Measurements from ENCODE around the gene ASB1.

Gene ASB1, protein sequence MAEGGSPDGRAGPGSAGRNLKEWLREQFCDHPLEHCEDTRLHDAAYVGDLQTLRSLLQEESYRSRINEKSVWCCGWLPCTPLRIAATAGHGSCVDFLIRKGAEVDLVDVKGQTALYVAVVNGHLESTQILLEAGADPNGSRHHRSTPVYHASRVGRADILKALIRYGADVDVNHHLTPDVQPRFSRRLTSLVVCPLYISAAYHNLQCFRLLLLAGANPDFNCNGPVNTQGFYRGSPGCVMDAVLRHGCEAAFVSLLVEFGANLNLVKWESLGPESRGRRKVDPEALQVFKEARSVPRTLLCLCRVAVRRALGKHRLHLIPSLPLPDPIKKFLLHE

DNA sequence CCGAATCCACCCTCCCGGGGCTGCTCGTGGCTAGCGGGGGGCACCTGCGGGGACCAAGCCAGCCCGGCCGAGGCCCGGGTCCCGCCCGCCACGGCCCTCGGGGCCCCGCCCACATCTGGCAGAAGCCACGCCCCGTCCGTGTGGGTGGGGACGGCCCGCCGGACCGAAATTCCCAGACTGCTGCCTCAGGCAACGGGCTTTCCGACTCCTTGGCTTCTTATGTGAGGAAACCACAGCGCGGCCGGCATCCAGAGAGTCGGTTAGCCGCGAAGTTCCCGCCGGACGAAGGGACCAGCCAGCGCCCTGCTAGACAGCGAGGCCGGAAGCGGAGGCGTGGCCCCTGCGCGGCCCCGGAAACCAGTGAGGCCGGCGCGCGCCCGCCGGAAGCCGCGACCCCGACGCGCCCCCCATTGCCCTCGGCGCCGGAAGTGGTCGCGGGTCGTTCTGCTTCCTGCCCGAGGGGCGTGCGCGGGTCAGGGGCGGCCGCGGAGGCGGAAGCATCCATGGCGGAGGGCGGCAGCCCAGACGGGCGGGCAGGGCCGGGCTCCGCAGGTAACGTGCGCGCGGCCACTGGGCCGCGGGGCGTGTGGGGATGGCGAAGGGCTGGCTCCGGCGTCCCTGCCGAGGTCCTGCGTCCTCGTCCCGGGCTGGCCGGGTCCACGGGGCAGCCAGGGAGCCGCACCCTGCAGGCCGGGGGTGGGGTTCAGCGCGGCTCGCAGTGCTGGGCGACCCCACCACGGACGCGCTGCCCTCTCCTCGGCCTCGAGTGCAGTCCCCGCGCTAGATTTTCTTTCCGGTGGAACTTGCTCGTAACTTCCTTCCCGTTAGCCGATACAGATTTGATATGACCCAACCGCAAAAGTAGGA lies at the start of gene ASB1:
ASB1 (plus strand) TSS at position 360 of the 867 bp plus-strand sequence; CDS start at position 504, 144 bp downstream.
- DNase-seq = peak; percentile 35 to 49

- DNase-seq = no peak
These were observed 48.3 kb upstream of the ASB1 start for GRCh38 chr2:238378230-238379095.

- DNase-seq = peak; percentile 6 to 17
These were observed 47.5 kb upstream of the ASB1 start for GRCh38 chr2:238379096-238379810.

- no peak for DNase-seq
These were observed 46.4 kb upstream of the ASB1 start for GRCh38 chr2:238380336-238380735.

- DNase-seq = no peak
These were observed 45.9 kb upstream of the ASB1 start for GRCh38 chr2:238380785-238381184.

DNA sequence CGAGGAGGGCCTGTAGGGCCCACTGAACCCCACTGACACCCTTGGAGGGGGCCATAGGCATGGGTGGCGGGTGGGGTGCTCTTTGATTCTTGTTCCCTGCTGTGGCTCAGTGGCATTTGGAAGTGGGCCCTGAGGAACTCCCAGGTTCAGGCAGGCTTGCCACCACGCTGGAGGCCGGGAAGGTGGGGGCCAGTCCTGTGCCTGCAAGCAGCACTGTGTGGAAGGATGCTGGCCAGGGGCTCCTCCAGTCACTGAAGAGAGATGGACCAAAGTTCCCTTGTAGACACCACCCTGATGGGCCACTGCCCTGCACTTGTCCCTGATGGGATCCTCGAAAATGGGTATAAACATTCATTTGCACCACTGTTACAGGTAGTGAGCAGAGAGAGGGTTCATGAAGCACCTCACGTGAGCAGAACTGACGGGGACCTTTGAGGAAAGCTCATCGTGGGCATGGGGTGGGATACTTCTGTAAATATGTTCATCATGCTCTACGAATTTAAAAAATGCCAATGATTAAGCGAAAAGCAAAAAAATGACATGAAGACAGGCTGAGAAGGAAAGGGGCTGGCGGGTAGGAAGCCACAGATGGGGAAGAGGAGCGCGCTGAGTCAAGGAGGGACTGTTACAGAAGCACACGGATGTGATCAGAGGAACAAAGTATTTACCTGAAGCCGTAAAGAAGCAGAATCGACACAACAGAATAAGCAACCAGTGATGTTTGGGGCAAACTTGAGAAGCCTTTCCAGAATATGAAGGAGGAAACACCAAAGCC lies 45.2 kb upstream of the ASB1 start:
- no peak for DNase-seq

DNA sequence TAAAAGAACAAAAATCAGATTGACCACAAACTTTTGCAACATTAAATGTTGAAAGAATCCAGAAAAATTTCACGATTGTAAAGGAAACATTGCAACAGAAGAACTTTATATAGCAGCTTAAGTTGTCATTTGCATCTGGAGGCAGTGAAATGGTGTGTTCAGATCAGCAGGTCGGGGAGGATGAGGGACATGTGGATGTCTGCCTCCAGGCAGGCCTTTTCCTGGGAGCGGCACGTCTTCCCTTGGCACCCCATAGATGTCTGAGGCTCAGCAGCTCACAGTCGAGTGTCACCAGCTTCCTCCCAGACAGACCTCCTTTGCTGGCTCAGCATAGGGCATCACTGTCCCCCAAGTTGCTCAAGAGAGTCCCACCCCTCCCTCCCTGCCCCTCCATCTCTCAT lies 44.3 kb upstream of the ASB1 start:
- DNase-seq = peak; percentile 1 to 22

DNA sequence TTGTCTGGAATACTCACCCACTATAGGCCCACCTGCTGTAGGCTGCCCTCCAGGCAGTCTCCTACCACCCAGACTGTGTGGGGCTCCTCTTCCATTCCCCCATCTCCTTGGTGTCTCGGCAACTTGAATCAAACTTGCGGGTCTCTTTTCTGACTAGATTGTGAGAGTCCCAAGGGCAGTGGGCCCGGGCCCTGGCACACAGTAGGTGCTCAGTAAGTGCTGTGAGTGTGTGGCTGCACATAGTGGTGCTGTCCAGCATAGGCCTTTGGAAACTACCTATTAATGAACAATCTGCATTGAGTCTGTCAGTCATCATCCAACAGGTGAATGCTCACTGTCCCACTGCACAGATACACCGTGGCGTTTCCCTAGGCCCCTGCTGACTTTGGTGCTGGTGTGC lies 43.6 kb upstream of the ASB1 start:
- no peak for DNase-seq

- no peak for DNase-seq
These were observed 42.9 kb upstream of the ASB1 start for GRCh38 chr2:238383743-238384380.

- DNase-seq = no peak
These were observed 39.4 kb upstream of the ASB1 start for GRCh38 chr2:238387332-238387731.

GRCh38 chr2:238388794-238389193 lies 37.9 kb upstream of the ASB1 start:
- no peak for DNase-seq

DNA sequence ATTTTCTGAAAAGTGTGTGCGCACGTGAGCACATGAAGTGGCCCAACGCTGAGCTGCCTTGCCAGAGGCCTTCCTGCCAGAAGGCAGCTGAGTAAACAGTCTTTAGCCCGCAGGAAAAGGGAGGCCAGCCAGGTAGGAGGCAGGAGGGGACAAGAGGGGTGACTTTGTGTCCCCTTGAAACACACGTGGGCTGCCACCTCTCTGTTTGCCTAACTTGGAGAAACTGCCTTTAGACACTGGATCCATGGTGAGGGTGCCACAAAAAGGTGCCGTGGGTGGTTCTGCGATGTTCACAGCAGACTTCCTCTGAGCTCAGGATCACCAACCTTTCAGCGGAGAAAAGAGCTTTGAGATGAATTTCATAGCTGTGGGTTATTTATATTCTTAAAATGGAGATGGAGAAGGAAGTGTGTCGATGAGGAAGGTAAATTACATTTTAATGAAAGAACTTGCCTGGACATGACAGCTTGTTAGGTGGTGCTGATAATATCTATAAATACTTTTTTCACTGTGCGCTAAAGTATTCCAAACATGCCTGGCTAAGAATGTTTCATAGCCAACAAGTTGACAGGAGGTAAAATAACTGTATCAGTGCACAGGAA lies 36.6 kb upstream of the ASB1 start:
- DNase-seq = no peak

DNA sequence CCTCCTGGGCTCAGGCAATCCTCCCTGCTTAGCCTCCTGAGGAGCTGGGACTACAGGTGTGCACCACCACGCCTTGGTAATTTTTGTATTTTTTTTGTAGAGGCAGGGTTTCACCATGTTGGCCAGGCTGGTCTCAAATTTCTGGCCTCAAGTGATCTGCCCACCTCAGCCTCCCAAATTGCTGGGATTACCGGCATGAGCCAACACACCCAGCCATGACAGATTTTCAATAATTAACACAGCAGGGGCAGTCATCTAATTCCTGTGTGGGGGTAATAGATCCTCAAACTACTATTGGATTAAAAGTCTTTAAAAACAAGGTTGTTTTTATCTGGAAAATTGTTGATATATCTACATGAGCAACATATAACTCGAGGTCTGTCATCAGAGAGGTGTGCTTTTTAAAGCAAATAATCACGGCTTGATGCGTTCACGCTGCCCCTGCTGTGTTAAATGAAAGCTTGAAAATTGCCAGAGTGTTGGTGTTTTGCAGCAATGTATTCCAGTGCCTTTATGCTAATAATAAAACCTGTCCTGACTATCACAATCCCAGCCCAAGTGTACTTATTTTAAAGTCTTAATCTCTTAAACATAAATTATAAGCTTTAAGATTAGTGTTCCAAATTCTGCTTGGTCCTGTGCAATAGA lies 35.6 kb upstream of the ASB1 start:
- DNase-seq = no peak

DNA sequence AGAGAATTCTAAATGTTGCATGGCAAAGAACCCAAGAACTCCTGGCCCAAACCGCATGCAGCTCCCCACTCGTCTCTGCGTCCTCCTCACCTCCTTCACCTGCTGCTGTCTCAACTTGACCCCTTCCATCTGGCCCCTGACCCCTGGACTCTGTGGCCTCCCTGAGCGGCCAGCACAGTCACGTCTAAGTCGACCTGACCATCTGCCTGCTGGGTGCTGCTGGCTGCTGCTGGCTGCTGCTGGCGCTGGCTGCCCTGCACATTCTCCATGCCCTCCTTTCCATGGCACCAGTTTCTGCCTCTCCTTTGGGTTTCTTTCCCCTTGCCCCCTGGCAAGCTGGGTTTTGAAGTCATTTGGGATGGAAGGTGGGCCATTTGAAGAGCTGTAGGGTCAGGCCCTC lies 30.1 kb upstream of the ASB1 start:
- no peak for DNase-seq

DNA sequence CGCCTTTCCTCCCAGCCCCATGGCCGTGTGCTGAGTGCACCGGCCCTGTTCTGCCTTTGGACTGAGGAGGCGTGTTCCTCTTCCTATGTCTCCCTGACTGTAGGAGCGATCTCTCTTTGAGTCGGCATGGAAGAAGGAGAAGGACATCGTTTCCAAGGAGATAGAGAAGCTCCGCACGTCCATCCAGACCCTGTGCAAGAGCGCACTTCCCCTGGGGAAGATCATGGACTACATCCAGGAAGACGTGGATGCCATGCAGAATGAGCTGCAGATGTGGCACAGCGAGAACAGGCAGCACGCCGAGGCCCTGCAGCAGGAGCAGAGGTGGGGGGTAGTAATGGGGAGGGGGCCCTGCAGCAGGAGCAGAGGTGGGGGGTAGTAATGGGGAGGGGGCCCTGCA lies 29.4 kb upstream of the ASB1 start:
- no peak for DNase-seq

DNA sequence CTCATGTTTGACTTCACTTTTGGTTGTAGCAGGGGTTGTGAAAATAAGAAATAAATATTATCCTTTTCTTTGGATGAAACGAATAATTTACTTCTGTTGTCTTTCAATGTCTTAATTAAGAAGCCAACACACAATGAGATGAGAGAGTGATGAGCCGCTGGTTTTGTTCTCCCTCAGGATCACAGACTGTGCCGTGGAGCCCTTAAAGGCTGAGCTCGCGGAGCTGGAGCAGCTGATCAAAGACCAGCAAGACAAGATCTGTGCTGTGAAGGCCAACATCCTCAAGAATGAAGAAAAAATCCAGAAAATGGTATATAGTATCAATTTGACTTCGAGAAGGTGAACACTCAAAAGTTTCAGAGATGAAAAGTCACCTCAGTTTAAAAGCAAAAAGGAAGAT lies 28.1 kb upstream of the ASB1 start:
- DNase-seq = no peak

DNA sequence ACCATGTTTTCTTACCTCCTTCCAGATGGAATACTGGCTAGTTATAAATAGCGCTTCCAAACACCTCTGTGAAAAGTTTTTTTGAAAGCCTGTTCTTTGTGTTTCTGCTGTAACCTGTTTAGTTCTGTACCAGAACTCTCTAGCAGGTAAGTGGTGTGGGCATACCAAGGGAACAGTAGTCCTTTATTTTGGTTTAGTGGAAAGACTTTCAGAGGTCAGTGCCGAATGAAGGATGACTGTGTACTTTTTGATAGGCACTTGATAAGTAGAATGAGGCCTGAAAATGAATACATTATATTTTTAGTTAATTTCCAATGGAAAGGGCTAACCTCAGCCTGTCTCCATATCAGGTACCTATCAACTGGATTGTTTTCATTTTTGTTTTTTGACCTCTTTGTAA lies 27.6 kb upstream of the ASB1 start:
- no peak for DNase-seq

- DNase-seq = no peak
These were observed 25.2 kb upstream of the ASB1 start for GRCh38 chr2:238401551-238401950.

DNA sequence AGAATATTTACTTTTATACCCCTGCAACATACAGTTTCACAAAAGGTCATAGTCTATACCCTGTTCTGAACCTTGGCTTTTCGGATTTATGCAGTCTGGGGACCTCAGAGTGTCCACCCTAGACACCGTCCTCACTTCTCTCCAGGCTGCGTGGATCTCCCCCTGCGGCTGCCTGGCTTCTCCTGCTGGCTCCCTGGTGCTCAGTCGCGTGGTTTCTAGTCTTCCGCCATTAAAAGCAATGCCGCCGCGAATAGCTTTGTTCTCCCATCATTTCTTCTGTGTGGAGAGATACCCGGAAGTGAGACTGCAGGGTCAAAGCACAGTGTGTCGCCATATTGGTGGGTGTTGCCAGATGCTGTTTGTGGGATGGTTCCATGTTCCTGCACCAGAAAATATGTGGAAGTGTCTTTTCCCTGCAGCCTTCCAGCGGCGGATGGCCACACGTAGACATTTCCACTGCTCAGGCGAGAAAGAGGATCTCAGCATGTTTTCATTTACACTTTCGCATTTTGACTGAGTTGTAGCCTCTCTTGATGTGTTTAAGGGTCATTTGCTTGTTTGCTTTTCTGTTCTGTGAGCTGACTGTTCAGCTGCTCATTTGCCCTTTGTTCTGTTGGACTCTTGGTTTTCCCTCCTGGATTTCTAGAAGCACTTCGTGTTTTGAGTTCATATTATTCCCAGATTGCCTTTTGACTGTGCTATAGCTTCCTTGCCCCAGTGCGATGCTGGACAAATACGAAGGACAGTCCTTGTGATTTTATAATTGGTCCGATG lies 22.9 kb upstream of the ASB1 start:
- DNase-seq = no peak
